CD4-positive, alpha-beta T cell treated with Interleukin-17A for 1 hour (primary cell): ENCODE results near the gene SNAI1.
"Not testable (repeated sequence)": the region's sequence is repeated elsewhere in the genome, so short reads cannot be mapped to it uniquely, and the experiment has no call there.

Source experiments
- DNase-seq: peaks from one replicate; pipeline ENCODE4 v3.0.0-alpha.2; 2020

SNAI1 gene

DNA sequence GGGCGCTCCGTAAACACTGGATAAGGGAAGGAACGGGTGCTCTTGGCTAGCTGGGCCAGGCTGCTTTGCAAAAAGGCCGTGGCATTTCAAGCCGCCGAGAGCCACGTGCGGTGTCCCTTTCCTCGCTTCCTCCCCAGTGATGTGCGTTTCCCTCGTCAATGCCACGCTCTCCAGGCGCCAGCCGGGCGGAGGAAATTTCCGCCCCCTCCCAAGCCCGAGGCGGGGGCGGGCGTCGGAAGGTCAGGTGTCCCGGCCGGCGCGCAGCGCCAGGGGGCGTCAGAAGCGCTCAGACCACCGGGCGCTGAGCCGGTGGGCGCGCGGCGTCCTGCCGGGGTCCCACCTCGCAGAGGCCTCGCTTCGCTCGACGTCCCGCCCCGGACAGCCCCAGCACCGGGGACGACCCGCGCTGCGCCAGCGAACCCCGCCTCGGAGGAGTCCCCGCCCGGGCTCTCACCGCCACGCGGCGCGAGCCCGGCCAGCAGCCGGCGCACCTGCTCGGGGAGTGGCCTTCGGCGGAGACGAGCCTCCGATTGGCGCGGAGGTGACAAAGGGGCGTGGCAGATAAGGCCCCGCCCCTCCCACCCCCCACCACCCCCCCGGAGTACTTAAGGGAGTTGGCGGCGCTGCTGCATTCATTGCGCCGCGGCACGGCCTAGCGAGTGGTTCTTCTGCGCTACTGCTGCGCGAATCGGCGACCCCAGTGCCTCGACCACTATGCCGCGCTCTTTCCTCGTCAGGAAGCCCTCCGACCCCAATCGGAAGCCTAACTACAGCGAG lies at the start of gene SNAI1:
Gene SNAI1 (plus strand): TSS at position 635 of the 777 bp plus-strand sequence. CDS start 80 bp downstream, at position 715.
- DNase-seq: peak; percentile 88

DNA sequence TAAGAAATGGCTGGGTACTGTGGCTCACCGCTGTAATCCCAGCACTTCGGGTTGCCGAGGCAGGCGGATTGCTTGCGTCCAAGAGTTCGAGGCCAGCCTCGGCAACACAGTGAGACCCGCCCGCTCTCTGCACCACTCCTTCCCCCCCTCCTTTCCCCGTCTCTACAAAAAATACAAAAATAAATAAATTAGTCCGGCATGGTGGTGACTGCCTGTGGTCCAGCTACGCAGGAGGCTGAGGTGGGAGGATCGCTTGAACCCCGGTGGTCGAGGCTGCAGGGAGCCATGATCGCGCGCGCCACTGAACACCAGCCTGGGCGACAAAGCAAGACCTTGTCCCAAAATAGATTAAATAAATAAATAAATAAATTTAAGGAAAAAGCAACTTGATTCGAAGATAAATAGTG lies 47.0 kb upstream of the SNAI1 start:
- DNase-seq: no peak

DNA sequence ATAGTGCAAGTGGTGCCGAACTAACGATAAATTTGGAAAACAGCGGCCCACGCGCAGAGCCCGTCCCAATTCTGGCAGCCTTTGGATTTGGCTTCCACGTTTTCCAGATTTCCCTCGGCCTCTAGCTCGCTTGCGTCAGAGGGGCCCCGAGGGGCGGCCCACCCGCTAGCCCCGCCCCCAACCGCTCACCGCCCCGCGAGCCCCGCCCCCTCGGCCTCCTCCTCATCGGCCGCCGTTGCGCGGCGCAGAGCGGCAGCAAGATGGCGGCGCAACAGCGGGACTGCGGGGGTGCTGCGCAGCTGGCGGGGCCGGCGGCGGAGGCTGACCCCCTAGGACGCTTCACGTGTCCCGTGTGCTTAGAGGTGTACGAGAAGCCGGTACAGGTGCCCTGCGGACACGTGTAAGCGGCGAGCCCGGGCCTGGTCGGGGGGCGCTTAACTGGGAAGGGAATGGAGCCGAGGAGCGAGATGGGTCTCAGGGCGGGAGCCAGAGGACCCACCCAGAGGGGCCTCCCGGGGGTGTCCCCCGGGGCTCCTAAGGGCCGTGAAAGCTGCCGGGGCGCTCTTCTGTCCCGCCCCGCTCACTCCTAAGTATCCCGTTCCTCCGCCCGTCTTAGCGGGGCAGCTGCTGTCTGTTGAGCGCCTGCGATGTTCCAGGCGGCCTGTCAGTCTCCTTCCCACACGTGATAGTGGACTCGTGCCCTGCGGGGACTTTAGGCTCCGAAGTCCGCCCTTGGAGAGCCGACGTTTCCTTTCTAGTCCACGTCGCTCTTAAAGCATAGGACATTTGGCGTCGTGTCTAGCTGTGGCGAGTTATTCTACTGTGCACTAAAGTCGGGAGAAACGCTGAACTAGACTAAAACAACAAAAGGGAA lies 46.4 kb upstream of the SNAI1 start, which contains the start of gene RNF114:
Gene RNF114 (plus strand): TSS at position 245 of the 874 bp plus-strand sequence. CDS start 16 bp downstream, at position 261.
- DNase-seq: peak; percentile 93

DNA sequence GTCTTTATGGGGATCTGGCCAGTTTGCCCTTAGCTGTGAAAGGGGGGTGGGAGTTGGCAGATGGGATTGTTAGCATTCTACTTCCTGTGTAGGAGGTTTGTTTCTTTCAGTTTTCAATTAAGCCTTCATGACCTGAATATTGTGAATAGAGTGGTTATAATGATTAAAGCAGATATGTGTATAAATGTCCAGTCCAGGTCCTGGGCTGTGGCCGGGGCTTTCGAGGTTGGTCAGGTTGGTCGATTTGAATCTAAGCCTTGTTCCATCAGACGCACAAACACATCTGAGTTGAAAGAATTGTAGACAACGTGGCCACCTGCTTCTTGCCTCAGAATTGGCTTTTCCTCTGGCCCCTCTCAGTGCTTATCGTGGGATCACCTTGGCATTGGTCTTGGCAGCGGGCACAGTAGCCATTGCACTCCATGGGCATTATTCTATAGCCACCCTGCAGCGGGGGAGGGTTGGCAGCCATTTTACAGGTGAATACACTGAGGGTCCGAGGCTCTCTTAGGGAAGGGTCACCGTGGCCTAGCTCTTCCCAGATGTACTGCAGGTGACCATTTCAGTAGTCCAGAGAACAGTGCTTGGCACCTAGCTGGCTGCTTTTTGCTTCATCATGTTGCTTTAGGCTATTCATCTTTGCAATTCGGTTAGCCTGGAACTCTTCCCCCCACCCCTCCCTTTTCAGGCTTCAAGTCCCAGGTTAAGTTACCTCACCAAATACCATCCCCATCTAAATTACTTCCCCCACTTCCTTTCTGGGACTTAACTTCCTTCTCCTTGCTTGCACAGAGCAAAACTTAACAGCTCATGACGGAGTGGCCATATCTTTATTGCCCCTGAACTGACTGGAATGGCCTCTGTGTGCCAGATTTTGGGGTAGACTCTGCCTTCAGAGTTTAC lies 45.5 kb upstream of the SNAI1 start:
- no peak for DNase-seq

DNA sequence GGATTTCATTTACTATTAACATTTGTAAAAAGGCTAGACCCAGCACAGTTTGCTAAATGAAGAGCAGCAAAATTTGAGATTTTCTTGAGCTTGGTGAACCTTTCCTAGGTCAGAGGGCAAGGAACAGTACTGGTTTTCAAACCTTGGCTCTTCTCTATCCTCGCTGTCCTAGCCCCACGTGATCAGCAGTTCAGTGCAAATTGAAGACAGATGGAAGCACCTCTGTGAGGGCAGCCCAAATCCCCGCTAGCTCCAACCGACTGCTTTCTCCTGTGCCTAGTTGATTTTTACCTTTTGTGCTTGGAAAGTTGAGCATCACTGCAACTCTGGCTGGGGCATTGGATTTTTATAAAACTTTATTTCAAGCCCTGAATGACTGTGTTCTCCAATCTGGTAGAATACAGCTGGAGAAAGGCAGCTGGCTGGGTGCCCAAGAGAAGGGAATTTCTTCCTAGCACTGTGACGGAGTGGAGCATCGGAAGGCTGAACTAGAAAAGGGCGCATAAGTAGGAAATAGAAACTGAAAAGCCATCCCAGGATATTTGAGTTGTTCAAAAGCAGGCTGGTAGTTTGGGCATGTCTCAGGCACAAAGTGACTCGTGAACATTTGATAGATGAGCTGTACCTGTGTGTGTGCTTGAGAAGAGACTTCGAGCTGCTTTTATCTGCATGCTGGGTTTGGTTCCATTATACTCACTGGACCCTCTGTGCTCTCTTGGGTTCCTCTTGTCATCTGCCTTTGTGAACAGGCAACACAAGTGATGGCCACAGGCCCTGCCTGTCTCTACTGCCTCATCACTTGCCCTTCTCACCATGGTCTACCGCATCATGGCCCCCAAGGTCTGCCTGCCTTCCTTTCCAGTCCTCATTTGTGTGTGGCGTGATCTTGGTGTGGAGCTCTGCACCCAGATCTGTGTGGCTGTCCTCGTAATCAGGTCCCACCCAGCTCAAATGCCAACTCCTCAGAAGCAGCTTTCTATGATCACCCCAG lies 44.3 kb upstream of the SNAI1 start:
- no peak for DNase-seq

DNA sequence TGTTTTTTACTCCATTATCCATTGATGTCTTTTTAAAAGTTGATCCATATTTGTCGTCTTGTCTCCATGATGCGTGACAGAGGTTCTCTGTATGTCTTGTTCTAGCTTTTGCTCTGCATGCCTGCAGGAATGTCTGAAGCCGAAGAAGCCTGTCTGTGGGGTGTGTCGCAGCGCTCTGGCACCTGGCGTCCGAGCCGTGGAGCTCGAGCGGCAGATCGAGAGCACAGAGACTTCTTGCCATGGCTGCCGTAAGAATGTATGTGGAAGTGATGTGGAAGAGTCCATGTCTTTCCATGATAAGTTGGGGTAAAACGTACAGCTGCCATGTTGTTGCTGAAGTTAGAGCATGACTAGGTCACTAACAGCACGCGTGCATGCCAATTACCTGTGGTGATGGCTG lies 41.3 kb upstream of the SNAI1 start:
- DNase-seq: no peak

DNA sequence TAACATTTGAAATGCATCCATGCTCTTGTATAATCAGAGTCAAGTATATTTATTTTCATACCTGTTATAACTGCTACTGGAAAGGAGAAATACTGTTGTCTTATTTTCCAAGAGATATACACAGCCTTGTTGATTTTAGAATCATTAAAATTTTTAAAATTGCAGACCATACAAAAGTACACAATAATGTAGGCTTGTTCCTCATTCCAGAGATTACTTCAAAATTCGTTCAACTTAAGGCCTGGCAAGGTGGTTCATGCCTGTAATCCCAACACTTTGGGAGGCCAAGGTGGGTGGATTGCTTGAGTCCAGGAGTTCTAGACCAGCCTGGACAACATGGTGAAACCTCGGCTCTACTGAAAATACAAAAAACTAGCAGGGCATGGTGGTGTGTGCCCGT lies 40.5 kb upstream of the SNAI1 start:
- no peak for DNase-seq

DNA sequence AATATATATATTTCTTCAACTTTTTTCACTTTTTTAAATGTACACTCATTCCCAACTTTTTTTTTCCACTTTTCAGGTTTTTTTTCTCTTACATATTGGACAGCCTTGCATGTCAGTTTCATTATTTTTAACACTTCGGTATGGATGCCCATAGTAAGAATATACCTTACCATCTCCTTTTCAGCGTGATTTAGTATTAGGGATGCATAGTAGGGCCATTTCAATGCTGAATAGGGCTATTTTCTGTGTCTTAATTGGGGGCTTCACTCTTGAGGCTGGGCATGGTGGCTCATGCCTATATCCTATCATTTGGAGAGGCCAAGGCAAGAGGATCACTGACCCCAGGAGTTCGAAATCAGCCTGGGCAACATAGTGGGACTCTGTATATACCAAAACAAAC lies 39.8 kb upstream of the SNAI1 start:
- no peak for DNase-seq

DNA sequence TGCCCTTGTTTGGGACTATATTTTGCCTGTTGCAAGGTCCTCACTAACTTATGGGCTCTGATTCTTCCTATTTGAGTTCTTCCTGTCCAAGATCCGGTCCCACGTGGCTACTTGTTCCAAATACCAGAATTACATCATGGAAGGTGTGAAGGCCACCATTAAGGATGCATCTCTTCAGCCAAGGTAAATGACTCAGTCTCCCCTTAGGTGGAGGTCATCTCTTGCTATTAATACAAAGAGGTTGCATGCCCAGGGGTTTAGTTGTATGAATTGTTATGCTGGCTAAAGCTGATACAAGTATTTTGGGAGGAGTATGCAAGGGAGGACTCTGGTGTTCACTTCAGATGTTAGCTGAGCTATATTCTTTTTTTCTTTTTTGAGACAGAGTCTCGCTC lies 37.5 kb upstream of the SNAI1 start:
- DNase-seq: no peak

DNA sequence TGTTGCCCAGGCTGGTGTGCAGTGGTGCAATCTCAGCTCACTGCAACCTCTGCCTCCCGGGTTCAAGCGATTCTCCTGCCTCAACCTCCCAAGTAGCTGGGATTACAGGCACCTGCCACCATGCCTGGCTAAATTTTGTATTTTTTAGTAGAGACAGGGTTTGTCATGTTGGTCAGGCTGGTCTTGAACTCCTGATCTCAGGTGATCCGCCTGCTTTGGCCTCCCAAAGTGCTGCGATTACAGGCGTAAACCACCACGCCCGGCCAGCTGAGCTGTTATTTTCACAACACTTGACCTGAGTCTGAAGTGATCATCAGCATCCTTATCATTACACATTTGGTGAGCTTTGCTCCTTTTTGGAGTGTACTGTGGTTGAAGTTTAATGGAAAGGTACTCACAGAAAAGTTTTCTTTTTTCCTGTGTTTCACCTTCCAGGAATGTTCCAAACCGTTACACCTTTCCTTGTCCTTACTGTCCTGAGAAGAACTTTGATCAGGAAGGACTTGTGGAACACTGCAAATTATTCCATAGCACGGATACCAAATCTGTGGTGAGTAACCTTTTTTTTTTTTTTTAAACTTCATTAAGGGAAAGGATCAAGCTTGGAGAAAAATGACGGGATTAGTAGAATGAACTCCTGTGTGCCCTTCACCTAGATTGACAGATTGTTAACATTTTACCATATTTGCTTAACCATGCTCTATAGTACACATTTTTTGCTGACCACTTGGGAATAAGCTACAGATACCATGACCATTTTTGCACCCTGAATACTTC lies 36.9 kb upstream of the SNAI1 start:
- DNase-seq: no peak

DNA sequence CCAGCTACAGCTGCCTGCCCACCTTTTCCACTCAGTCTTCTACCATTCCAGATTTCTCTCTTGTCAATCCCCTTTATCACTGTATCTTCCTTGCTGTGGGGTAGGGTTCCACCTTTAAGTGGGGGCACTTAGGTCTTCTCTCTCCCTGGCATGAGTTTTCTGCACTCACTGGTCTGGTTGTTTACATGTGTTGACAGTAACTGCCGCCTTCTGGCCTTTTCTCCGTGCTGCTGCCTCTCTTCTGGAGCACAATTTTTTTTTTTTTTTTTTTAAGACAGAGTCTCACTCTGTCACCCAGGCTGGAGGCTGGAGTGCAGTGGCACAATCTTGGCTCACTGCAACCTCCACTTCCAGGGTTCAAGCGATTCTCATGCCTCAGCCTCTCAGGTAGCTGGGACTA lies 34.6 kb upstream of the SNAI1 start:
- DNase-seq: no peak

DNA sequence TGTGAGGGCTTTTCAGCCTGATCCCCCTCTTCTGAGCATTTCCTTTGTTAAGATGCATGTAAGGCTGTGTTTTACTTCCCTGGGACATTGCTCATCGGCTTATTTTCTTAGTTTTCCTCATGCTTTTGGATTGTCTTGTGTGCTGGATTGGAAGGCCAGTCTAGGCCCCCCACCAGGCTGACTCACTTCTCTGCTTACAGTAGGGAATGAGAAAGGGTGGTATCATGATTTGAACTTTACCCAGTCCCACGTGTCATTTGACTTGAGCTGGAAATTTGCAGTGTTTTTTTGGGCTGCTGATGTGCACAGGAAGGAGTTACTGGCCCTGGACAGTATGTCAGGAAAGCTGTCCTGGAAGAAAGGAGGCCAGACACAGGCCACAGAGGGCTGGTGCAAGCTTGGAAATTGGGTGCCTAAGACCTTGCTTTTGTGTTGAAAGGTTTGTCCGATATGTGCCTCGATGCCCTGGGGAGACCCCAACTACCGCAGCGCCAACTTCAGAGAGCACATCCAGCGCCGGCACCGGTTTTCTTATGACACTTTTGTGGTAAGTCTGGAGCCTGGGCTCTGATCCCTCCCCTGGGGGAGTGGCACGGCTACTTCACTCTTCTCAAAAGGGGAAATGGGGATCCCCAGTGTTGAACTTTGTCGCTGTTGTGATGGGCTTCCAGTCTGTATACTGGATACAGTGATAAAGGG lies 33.8 kb upstream of the SNAI1 start:
- no peak for DNase-seq

DNA sequence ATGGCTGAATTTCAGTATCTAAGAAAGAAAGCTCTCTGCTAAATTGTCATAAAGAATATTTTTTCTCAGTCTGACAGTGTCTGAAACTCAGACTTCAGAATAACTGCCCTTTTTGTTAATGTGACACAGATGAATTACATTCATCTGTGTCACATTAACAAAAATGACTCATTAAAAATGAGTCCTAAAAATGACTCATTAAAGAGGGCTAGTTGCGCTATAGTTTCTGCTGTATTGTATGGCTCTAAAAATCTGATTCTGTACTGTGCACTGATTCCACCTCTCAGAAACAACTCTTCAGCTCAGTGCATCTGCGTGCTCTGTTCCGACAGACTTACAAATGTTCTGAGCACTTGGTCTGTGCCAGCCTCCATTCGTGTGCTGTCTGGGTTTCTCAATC lies 31.6 kb upstream of the SNAI1 start:
- DNase-seq: no peak

DNA sequence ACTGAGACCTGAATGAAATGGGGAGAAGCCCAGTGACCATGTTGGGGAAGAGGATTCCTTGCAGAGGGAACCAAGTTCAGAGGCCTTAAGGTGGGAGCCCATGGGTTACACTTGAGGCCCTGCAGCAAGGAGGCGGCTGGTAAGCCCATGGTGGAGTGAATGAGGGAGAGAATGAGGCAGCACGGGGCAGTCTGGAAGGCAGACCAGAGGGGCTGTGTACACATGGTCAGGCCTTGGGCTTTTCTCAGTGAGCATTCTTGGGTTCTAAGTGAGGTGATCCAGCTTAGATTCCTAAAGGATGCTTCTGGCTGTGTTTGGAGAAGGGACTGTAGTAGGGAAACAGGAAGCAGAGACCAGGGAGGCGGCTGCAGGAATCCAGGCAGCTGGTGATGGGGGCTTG lies 27.6 kb upstream of the SNAI1 start:
- DNase-seq: no peak

DNA sequence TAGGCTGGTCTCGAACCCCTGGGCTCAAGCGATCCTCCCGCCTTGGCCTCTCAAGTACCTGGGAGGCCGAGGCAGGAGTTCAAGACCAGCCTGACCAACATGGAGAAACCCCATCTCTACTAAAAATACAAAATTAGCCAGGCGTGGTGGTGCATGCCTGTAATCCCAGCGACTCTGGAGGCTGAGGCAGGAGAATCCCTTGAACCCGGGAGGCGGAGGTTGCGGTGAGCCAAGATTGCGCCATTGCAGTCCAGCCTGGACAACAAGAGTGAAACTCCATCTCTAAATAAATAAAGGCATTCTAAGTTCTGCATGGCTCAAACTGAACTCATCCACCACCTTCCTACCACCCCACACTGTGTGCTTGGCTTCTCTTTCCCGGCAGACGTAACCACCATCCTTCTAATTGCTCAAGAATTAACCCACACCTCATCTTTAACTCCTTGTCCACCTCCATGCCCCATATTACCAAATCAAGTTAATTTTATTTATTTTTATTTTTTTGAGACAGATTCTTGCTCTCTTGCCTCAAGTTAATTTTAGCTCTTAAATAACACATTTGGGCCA lies 26.9 kb upstream of the SNAI1 start:
- not testable (repeated sequence) for DNase-seq

DNA sequence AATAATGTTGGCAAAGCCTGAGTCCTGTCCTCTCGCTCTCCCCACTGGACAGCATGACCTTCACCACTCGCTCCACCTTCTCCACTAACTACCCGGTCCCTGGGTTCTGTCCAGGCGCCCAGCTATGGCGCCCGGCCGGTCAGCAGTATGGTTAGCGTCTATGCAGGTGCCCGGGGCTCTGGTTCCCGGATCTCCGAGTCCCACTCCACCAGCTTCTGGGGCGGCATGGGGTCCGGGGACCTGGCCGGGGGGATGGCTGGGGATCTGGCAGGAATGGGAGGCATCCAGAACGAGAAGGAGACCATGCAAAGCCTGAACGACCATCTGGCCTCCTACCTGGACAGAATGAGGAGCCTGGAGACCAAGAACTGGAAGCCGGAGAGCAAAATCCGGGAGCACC lies 26.1 kb upstream of the SNAI1 start:
- no peak for DNase-seq

DNA sequence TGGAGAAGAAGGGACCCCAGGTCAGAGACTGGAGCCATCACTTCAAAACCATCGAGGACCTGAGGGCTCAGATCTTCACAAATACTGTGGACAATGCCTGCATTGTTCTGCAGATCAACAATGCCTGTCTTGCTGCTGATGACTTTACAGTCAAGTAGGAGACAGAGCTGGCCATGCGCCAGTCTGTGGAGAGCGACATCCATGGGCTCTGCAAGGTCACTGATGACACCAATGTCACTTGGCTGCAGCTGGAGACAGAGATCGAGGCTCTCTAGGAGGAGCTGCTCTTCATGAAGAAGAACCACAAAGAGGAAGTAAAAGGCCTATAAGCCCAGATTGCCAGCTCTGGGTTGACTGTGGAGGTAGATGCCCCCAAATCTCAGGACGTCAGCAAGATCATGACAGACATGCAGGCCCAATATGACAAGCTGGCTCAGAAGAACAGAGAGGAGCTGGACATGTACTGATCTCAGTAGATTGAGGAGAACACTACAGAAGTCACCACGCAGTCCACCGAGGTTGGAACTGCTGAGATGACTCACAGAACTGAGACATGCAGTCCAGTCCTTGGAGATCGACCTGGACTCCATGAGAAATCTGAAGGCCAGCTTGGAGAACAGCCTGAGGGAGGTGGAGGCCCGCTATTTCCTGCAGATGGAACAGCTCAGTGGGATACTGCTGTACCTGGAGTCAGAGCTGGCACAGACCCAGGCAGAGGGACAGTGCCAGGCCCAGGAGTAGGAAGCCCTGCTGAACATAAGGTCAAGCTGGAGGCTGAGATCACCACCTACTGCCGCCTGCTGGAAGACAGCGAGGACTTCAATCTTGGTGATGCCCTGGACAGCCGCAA lies 25.5 kb upstream of the SNAI1 start:
- DNase-seq: not testable (repeated sequence)

DNA sequence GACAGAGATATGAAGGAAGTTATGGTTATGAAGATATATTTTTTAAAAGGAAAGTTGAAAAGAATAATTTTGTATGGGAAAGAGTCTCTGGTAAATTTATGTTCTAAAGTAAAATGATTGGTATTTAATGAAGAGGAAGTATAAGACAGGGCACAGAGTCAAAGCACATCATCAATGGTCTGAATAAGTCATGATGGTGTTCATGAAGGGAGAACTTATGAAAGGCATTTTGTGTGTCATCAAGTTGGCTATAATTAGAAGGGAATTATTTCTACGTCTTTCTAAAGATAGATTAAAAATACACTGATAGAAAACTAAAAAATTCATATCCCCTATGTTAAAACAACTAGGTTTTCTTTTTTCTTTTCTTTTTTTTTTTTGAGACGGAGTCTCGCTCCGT lies 21.4 kb upstream of the SNAI1 start:
- DNase-seq: no peak
